Measurements from ENCODE around the gene HGD.

HGD gene

DNA sequence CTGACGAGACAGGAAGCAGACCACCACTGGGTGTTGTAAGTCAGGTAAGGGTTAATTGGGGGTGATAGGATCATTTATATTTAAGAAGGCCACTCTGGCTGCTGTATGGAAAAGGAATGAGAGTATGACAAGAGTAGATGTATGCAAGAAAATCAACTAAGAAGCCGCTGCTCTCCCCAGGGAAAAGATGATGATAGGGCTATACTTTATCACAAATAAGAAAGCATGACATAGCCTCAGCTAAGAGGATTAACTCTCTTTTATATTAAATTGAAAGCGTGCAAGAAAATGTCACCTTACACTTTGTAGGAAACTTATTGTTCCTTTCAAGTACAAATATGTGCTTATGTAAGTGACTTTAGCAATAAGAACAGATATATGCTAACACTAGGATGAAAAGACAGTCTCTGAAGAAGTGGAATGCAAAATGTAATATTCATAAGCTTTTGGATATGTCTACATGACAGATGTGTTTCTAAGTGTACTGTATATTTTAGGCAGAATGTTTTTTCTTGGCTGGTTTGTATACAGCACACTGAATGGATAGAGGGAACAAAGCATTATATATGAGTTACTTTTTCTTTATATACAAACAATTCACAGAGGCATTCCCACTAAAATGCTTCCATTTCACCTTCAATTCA is 94.6 kb downstream of the HGD start:
- DNase-seq (ENCODE audit: low read depth in 2 of 2): no peak

Measured in fibroblast of skin of left biceps (primary cell).